Activated naive CD4-positive, alpha-beta T cell treated with anti-CD3 and anti-CD28 coated beads for 36 hours (primary cell): ENCODE measurements around the gene NINJ1. TPM values are rescaled to one million over a fixed set of nuclear protein-coding genes. Genes with fewer than 3 reads are reported as not detected.
"Not testable (repeated sequence)": the region's sequence is repeated elsewhere in the genome, so short reads cannot be mapped to it uniquely, and the experiment has no call there.

Experiments
- CTCF ChIA-PET: fragments of 350-600 bp; sonication (Branson Sonifier 250); formaldehyde crosslinking; loops from one replicate; lab custom pipeline; 2021; ENCODE audit warnings: antibody characterized with exemption; lab: Charles Lee
- DNase-seq: peaks from one replicate; pipeline ENCODE4 v3.0.0-alpha.2; 2020
- H3K27ac Mint-ChIP-seq: one replicate; pipeline ENCODE4 v1.8.0; 2021; ENCODE audit warnings: mild to moderate bottlenecking, mixed read lengths
- H3K27me3 Mint-ChIP-seq: one replicate; pipeline ENCODE4 v1.8.0; 2021; ENCODE audit warnings: low read depth, mixed read lengths
- H3K36me3 Mint-ChIP-seq: one replicate; pipeline ENCODE4 v1.8.0; 2021; ENCODE audit warnings: low read depth, mixed read lengths
- H3K4me1 Mint-ChIP-seq: one replicate; pipeline ENCODE4 v1.8.0; 2021; ENCODE audit warnings: low read depth, mixed read lengths
- H3K4me3 Mint-ChIP-seq: one replicate; pipeline ENCODE4 v1.8.0; 2021; ENCODE audit warnings: mild to moderate bottlenecking, moderate library complexity, mixed read lengths
- H3K9me3 Mint-ChIP-seq: one replicate; pipeline ENCODE4 v1.8.0; 2021; ENCODE audit warnings: mixed read lengths
- intact Hi-C: fragments of 100-400 bp; cut with micrococcal nuclease; formaldehyde crosslinking; loops from one replicate; pipeline ENCODE4 v1.15.1; 2023
- total RNA-seq, 2 experiments: library from RNA; stranded (reverse); gene quantifications; one replicate each; pipeline ENCODE4 v1.2.3, GENCODE V29; 2021

NINJ1 gene
- total RNA-seq, 2 experiments from 2014 or later: 93.9 to 96.9 TPM

GRCh38 chr9:93105620-93106019, 28.4 kb downstream of the NINJ1 start:
- H3K27ac Mint-ChIP-seq: no peak overlapping the region
- H3K27me3 Mint-ChIP-seq: no peaks in the 10 kb centered on the region
- DNase-seq: no peak
- H3K9me3 Mint-ChIP-seq: peaks cover 13% of the 10 kb centered on the region
- H3K4me3 Mint-ChIP-seq: no peak overlapping the region
- CTCF ChIA-PET: interaction anchor here (1.5 to 1.7 kb wide), 3 partner anchors 24 to 103 kb away, joined by 4 to 8 read pairs (median 4); no protein-coding TSS in a partner anchor
- peaks cover 71% of the 10 kb centered on the region for H3K4me1 Mint-ChIP-seq
- intact Hi-C loops: loop anchor here (5.0 kb wide), 1 partner anchor 298 kb away; no protein-coding TSS in a partner anchor
- peaks cover 24% of the 10 kb centered on the region for H3K36me3 Mint-ChIP-seq

DNA sequence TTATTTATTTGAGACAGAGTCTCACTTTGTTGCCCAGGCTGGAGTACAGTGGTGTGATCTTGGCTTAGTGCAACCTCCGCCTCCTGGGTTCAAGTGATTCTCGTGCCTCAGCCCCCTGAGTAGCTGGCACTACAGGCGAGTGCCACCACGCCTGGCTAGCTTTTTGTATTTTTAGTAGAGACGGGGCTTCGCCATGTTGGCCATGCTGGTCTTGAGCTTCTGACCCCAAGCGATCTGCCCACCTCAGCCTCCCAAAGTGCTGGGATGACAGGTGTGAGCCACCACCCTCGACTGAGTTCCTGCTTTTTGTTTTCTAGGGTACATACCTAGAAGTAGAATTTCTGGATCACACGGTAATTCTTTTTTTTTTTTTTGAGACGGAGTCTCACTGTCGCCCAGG, 33.0 kb downstream of the NINJ1 start:
- H3K4me3 Mint-ChIP-seq, H3K27ac Mint-ChIP-seq, H3K27me3 Mint-ChIP-seq, DNase-seq, intact Hi-C loops: not testable (repeated sequence)
- CTCF ChIA-PET: interaction anchor here (0.6 to 1.0 kb wide), 2 partner anchors 29 to 65 kb away, joined by 5 to 6 read pairs; no protein-coding TSS in a partner anchor
- Mint-ChIP-seq H3K36me3 (peaks cover 19% of the 10 kb centered on the region), H3K9me3 (peaks cover 16% of the 10 kb centered on the region), H3K4me1 (peaks cover 71% of the 10 kb centered on the region)

DNA sequence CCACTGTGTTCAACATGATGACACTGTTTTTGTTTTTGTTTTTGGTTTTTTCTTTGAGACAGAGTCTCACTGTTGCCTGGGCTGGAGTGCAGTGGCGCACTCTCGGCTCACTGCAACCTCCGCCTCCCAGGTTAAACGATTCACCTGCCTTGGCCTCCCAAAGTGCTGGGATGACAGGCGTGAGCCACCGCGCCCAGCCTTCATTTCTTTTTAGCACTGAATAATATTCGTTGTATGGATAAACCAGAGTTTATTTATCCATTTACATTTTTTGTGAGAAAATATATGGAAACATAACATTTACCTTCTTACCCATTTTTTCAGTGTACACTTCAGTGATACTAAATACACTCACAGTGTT, 33.8 kb downstream of the NINJ1 start:
- H3K9me3 Mint-ChIP-seq: peaks cover 16% of the 10 kb centered on the region
- H3K27me3 Mint-ChIP-seq: no peaks in the 10 kb centered on the region
- H3K4me1 Mint-ChIP-seq: peaks cover 65% of the 10 kb centered on the region
- H3K36me3 Mint-ChIP-seq: peaks cover 19% of the 10 kb centered on the region
- CTCF ChIA-PET: no interaction called here
- intact Hi-C loops: no loop called here
- no peak overlapping the region for H3K27ac Mint-ChIP-seq
- DNase-seq: no peak
- no peak overlapping the region for H3K4me3 Mint-ChIP-seq

DNA sequence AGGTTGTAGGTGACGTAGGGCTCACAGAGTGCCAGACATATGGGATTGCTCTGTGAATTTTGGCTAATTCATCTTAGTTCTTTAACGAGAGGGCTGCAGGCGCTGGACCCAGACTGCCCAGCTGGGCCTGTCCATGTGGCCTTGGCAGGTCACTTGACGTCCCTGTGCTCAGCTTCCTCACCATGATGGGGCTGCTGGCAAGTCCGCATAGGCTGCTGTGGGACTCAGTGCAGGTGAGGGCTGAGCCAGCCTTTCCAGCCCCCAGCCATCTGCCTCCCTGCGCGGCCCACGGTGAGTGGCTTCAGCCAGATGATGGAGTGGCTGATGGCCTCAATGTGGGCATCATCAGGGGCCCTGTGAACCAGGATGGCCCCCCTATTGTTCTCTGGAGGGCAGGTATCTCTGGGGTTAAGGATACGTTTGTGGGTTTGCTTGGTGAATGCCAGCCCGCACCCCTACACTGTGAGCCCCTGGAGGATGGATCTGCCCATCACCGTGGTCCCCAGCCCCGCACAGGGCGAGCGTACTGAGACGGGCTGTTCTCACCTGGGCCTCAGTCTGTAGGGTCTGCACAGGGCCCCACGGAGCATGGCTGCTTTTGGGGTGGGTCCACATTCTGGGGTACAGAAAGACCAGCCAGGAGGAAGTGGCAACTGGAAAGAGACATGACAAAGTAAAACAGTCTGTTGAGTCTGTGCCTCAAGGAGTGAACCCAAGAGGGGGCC, 34.3 kb downstream of the NINJ1 start:
- CTCF ChIA-PET: interaction anchor here (3.0 kb wide), 1 partner anchor 9 kb away, joined by 20 read pairs; no protein-coding TSS in a partner anchor
- no peak overlapping the region for H3K27ac Mint-ChIP-seq

DNA sequence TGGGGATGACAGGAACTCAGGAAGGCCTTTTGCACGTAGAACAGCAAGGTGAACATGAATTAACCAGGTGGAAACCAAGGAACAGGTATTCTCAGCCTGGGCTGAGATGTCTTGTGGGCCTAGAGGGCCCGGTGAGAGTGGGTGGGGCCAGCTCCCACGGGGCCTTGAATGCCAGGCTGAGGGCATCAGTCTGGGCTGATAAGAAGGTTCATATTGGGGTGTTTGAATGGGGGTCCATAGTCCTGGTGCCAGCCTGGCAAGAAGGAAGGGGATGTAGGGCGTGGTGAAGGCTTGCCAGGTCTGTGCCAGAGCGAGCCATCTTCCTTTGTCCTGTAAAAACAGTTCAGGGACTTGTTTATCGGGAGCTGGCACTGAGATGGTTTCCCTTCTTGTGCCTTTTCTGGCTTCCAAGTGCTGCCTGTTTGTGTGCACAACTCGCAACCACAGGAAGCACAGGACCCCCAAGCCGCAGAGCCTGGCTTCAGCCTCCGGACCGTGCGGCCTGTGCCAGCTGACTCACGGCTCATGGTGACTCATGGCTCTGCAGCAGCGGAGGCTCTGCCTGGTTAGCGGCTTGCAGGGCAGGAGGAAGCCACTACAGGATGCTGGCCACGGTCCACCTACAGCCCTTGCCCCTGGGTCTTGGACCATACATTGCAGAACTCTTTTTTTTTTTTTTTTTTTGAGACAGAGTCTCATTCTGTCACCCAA, 35.7 kb downstream of the NINJ1 start:
- DNase-seq: peak; percentile 82
- intact Hi-C loops: loop anchor here (1.0 to 5.0 kb wide), 3 partner anchors 10 to 469 kb away; partner anchors contain the start of gene ZNF484
- H3K27ac Mint-ChIP-seq: peak overlapping the region; percentile 54
- peaks cover 6% of the 10 kb centered on the region for H3K9me3 Mint-ChIP-seq
- H3K36me3 Mint-ChIP-seq: peaks cover 7% of the 10 kb centered on the region
- no peaks in the 10 kb centered on the region for H3K27me3 Mint-ChIP-seq
- peaks cover 65% of the 10 kb centered on the region for H3K4me1 Mint-ChIP-seq
- CTCF ChIA-PET: interaction anchor here (1.0 to 3.0 kb wide), 2 partner anchors 11 to 96 kb away, joined by 3 to 20 read pairs; no protein-coding TSS in a partner anchor
- peak overlapping the region; percentile 85 for H3K4me3 Mint-ChIP-seq

More for the DNA sequence above, 34.3 kb downstream of the NINJ1 start:
- H3K4me3 Mint-ChIP-seq: peak overlapping the region; percentile 2
- intact Hi-C loops: loop anchor here (5.0 kb wide), 2 partner anchors 222 to 468 kb away; partner anchors contain the start of gene ZNF484
- no peaks in the 10 kb centered on the region for H3K27me3 Mint-ChIP-seq
- DNase-seq: no peak
- H3K9me3 Mint-ChIP-seq: peaks cover 14% of the 10 kb centered on the region
- peaks cover 16% of the 10 kb centered on the region for H3K36me3 Mint-ChIP-seq
- peaks cover 62% of the 10 kb centered on the region for H3K4me1 Mint-ChIP-seq

DNA sequence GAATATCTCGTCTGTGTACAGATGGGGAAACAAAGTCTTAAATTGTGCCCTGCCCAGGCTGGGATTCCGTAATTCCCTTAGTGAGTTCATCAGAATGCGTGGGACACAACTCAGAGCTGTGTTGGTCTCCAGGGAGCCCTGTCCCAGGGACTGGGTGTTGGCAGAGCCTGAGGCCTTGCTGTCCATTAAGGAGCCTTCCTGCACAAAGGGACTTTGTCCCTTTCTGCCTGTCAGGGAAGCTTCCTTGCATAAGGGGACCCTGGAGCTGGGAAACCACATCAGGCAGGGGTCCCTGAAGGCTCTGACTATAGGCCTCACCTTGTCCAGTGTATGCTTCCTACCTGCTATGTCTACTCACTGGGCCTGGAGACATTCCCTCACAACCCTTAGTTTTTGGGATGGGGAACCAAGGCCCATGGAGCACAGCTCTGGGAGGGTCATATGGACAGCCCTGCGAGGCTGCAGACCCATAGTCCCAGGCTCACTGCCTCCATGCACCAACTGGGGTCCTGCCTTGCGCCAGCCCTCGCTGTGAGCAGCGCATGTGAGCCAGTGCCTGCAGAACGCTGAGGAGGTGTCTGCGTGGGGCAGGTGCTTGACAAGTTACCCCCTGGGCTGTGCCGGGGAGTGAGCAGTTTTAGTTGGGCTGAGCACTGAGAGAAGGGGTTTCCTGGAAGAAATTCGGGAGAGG, 36.4 kb downstream of the NINJ1 start:
- CTCF ChIA-PET: interaction anchor here (1.0 to 3.0 kb wide), 2 partner anchors 11 to 95 kb away, joined by 3 to 20 read pairs; no protein-coding TSS in a partner anchor
- DNase-seq: no peak

DNA sequence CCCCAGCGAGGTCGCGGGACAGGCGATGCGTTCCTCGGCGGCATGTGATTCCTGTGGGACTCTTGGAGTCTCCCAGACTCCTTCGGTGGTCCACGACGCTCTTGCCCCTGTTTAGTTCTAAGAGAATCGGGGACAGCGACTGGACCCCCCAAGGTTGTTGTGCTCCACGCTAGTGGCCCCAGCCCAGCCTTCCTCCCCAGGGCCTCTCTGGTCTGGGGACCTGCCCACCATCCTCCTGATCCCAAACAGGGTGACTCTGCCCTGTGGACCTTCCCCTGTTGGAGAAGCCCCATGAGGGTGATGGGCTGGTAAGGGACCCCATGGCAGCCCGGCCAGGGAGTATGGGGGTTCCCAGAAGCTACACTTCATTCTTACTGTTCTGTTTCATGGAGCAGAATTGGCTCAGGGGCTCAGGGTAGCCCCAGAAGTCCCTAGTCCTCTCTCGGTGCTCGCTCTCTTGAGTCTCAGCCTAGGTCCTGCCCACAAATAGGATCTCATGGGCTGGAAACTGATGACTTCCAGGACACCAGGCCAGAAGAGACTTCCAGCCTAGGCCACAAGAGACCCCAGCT, 37.2 kb downstream of the NINJ1 start:
- intact Hi-C loops: loop anchor here (1.0 to 5.0 kb wide), 6 partner anchors 50 to 470 kb away; partner anchors contain the start of gene ZNF484
- Mint-ChIP-seq H3K36me3 (peaks cover 4% of the 10 kb centered on the region), H3K9me3 (peaks cover 16% of the 10 kb centered on the region), H3K27ac (peak overlapping the region; percentile 79), H3K27me3 (no peaks in the 10 kb centered on the region), H3K4me3 (peak overlapping the region; percentile 85), H3K4me1 (peaks cover 68% of the 10 kb centered on the region)
- no peak for DNase-seq
- CTCF ChIA-PET: interaction anchor here (0.9 to 3.0 kb wide), 3 partner anchors 12 to 140 kb away, joined by 3 to 20 read pairs (median 3); no protein-coding TSS in a partner anchor

More for the DNA sequence above, 36.4 kb downstream of the NINJ1 start:
- peak overlapping the region; percentile 79 for H3K27ac Mint-ChIP-seq
- no peaks in the 10 kb centered on the region for H3K27me3 Mint-ChIP-seq
- intact Hi-C loops: loop anchor here (1.0 to 5.0 kb wide), 5 partner anchors 11 to 470 kb away; partner anchors contain the start of gene ZNF484
- peak overlapping the region; percentile 85 for H3K4me3 Mint-ChIP-seq
- peaks cover 10% of the 10 kb centered on the region for H3K9me3 Mint-ChIP-seq
- H3K36me3 Mint-ChIP-seq: peaks cover 4% of the 10 kb centered on the region
- H3K4me1 Mint-ChIP-seq: peaks cover 67% of the 10 kb centered on the region

DNA sequence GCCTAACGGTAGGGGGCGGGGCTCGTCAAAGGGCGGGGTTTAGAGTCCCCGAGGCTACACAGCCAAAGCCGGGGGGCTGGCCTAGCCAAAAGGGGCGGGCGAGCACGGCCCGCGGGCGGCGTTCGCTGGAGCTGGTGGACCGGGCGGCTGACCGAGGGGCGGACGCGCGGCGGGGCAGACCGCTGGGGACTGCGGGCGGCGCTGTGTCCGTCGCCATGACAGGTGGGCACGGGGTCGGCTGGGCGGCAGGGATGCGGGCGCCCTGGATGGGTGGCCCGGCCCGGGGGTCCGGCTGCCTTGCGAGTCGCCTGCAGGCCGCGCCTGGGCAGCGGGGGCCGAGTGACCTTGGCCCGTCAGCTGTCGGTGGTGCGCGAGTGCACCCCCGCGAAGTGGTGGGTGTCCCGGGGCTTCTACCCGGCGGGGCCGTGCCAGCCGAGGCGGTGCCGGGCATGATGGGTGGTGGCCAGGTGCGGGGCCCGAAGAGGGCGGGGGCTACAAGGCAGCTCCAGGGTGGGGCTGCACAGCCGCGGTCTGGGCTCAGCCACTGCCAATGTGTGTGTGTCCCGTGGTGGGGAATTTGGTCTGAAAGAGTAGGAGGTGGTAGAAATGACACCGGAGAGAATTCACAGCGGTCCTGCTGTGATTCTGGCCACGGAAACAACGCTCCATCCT, 37.8 kb downstream of the NINJ1 start, which contains the start of gene CARD19:
TSS of gene CARD19 (plus strand) at position 87 of the 672 bp plus-strand sequence. CDS start at position 216, 129 bp downstream.
- peak; percentile 53 for DNase-seq
- intact Hi-C loops: loop anchor here (1.0 to 5.0 kb wide), 6 partner anchors 51 to 471 kb away; partner anchors contain the start of gene ZNF484
- no peaks in the 10 kb centered on the region for H3K27me3 Mint-ChIP-seq
- CTCF ChIA-PET: interaction anchor here (0.9 kb wide), 1 partner anchor 140 kb away, joined by 3 read pairs; no protein-coding TSS in a partner anchor
- peak within 1 kb of the TSS; percentile 85 for H3K4me3 Mint-ChIP-seq
- peak within 1 kb of the TSS; percentile 95 for H3K27ac Mint-ChIP-seq
- H3K4me1 Mint-ChIP-seq: peaks cover 72% of the 10 kb centered on the region
- peaks cover 21% of the 10 kb centered on the region for H3K9me3 Mint-ChIP-seq
- H3K36me3 Mint-ChIP-seq: peaks cover 6% of the 10 kb centered on the region

- H3K9me3 Mint-ChIP-seq: peaks cover 24% of the 10 kb centered on the region
- CTCF ChIA-PET: interaction anchor here (0.7 to 0.8 kb wide), 2 partner anchors 33 to 91 kb away, joined by 3 to 4 read pairs; no protein-coding TSS in a partner anchor
- no peaks in the 10 kb centered on the region for H3K27me3 Mint-ChIP-seq
- peak; percentile 100 for DNase-seq
- peak overlapping the region; percentile 95 for H3K27ac Mint-ChIP-seq
- H3K36me3 Mint-ChIP-seq: peaks cover 6% of the 10 kb centered on the region
- H3K4me3 Mint-ChIP-seq: peak overlapping the region; percentile 84
- peaks cover 74% of the 10 kb centered on the region for H3K4me1 Mint-ChIP-seq
- intact Hi-C loops: loop anchor here (1.0 to 5.0 kb wide), 12 partner anchors 31 to 472 kb away; partner anchors contain the start of genes FAM120AOS, NINJ1 and ZNF484
Observed at GRCh38 chr9:93095205-93096130, 38.6 kb downstream of the NINJ1 start.
